ENCODE results near the gene KCTD19. TPM values are rescaled to one million over a fixed set of nuclear protein-coding genes. Genes with fewer than 3 reads are reported as not detected.

The KCTD19 gene
- total RNA-seq, 1 donor from 2014 or later: 1.3 TPM

- H3K27me3 Mint-ChIP-seq (ENCODE audit: low read depth): peaks cover 9% of the 10 kb centered on the region
- DNase-seq (ENCODE audit: low read depth, low spot score): no peak
- H3K27ac Mint-ChIP-seq (ENCODE audit: unreplicated experiment): no peak overlapping the region
- H3K9me3 Mint-ChIP-seq: no peaks in the 10 kb centered on the region
- no peak overlapping the region for H3K4me3 Mint-ChIP-seq
- H3K4me1 Mint-ChIP-seq: no peaks in the 10 kb centered on the region
- H3K36me3 Mint-ChIP-seq (ENCODE audit: low read depth): no peaks in the 10 kb centered on the region
- peak; percentile 59 for TF ChIP-seq CTCF (conservative IDR thresholded peaks at IDR 0.05)
Observed at GRCh38 chr16:67349172-67349571, 22.6 kb upstream of the KCTD19 start.

- no peak for DNase-seq (ENCODE audit: low read depth, low spot score)
- H3K36me3 Mint-ChIP-seq (ENCODE audit: low read depth): no peaks in the 10 kb centered on the region
- H3K4me3 Mint-ChIP-seq: no peak overlapping the region
Observed at GRCh38 chr16:67346341-67346740, 19.8 kb upstream of the KCTD19 start.

GRCh38 chr16:67345401-67345800 is 18.9 kb upstream of the KCTD19 start:
- no peaks in the 10 kb centered on the region for H3K9me3 Mint-ChIP-seq
- H3K27me3 Mint-ChIP-seq (ENCODE audit: low read depth): peaks cover 12% of the 10 kb centered on the region
- no peaks in the 10 kb centered on the region for H3K4me1 Mint-ChIP-seq
- no peak overlapping the region for H3K4me3 Mint-ChIP-seq
- no peak for DNase-seq (ENCODE audit: low read depth, low spot score)
- H3K27ac Mint-ChIP-seq (ENCODE audit: unreplicated experiment): no peak overlapping the region
- H3K36me3 Mint-ChIP-seq (ENCODE audit: low read depth): no peaks in the 10 kb centered on the region
- no peak for TF ChIP-seq CTCF (conservative IDR thresholded peaks at IDR 0.05)

More at GRCh38 chr16:67346341-67346740, 19.8 kb upstream of the KCTD19 start:
- H3K4me1 Mint-ChIP-seq: no peaks in the 10 kb centered on the region
- no peaks in the 10 kb centered on the region for H3K9me3 Mint-ChIP-seq
- peaks cover 12% of the 10 kb centered on the region for H3K27me3 Mint-ChIP-seq (ENCODE audit: low read depth)
- TF ChIP-seq CTCF (conservative IDR thresholded peaks at IDR 0.05): no peak
- no peak overlapping the region for H3K27ac Mint-ChIP-seq (ENCODE audit: unreplicated experiment)

GRCh38 chr16:67342616-67343015 is 16.1 kb upstream of the KCTD19 start:
- H3K4me1 Mint-ChIP-seq: no peaks in the 10 kb centered on the region
- TF ChIP-seq CTCF (conservative IDR thresholded peaks at IDR 0.05): no peak
- no peaks in the 10 kb centered on the region for H3K36me3 Mint-ChIP-seq (ENCODE audit: low read depth)
- no peak for DNase-seq (ENCODE audit: low read depth, low spot score)
- H3K27ac Mint-ChIP-seq (ENCODE audit: unreplicated experiment): no peak overlapping the region
- peaks cover 9% of the 10 kb centered on the region for H3K27me3 Mint-ChIP-seq (ENCODE audit: low read depth)
- no peak overlapping the region for H3K4me3 Mint-ChIP-seq
- H3K9me3 Mint-ChIP-seq: no peaks in the 10 kb centered on the region

GRCh38 chr16:67341250-67341649 is 14.7 kb upstream of the KCTD19 start:
- no peak for DNase-seq (ENCODE audit: low read depth, low spot score)
- Mint-ChIP-seq H3K36me3 (ENCODE audit: low read depth) (no peaks in the 10 kb centered on the region), H3K27ac (ENCODE audit: unreplicated experiment) (no peak overlapping the region), H3K4me3 (no peak overlapping the region), H3K9me3 (no peaks in the 10 kb centered on the region), H3K27me3 (ENCODE audit: low read depth) (peaks cover 6% of the 10 kb centered on the region), H3K4me1 (no peaks in the 10 kb centered on the region)
- no peak for TF ChIP-seq CTCF (conservative IDR thresholded peaks at IDR 0.05)

GRCh38 chr16:67339453-67339852 is 12.9 kb upstream of the KCTD19 start:
- no peaks in the 10 kb centered on the region for H3K9me3 Mint-ChIP-seq
- no peaks in the 10 kb centered on the region for H3K4me1 Mint-ChIP-seq
- peaks cover 14% of the 10 kb centered on the region for H3K27me3 Mint-ChIP-seq (ENCODE audit: low read depth)
- H3K4me3 Mint-ChIP-seq: no peak overlapping the region
- H3K27ac Mint-ChIP-seq (ENCODE audit: unreplicated experiment): no peak overlapping the region
- TF ChIP-seq CTCF (conservative IDR thresholded peaks at IDR 0.05): no peak
- no peak for DNase-seq (ENCODE audit: low read depth, low spot score)
- no peaks in the 10 kb centered on the region for H3K36me3 Mint-ChIP-seq (ENCODE audit: low read depth)
